NCI-H2171 (cell line): ENCODE results near the gene CSTPP1.

Experiments used
- DNase-seq: peaks from one replicate; lab custom pipeline; 2025; lab: John Stamatoyannopoulos, UW

Gene CSTPP1

GRCh38 chr11:47208628-47209027 lies 272.1 kb downstream of the CSTPP1 start:
- DNase-seq, result no peak
